MCF 10A (cell line): ENCODE measurements around the gene PTPRN2. TPM values are rescaled to one million over a fixed set of nuclear protein-coding genes. Genes with fewer than 3 reads are reported as not detected.

Experiments used
- BruUV-seq: library from RNA; stranded (reverse); fragments of 400-500 nt; replicated peaks from 2 replicates; lab custom pipeline; 2021; lab: Mats Ljungman, UMichigan
- CTCF ChIA-PET: fragments of 300-600 bp; sonication (Branson Sonifier 250); formaldehyde crosslinking; extraction: SDS; loops from one replicate; lab custom pipeline; 2021; ENCODE audit warnings: antibody characterized with exemption, inconsistent platforms; lab: Yijun Ruan, JAX
- POLR2A ChIA-PET: fragments of 300-600, 350-650 bp; sonication (Branson Sonifier 250); formaldehyde crosslinking; extraction: SDS; loops from one replicate; lab custom pipeline; 2020; ENCODE audit warnings: antibody characterized with exemption, inconsistent platforms; lab: Yijun Ruan, JAX
- DNase-seq: peaks from one replicate; pipeline ENCODE4 v3.0.0-alpha.2; 2018; ENCODE audit not compliant: unreplicated experiment
- H3K27ac Mint-ChIP-seq: one replicate; pipeline ENCODE4 v1.8.0; 2022; ENCODE audit warnings: mild to moderate bottlenecking, low read depth, mixed read lengths; ENCODE audit not compliant: unreplicated experiment
- H3K27me3 Mint-ChIP-seq: one replicate; pipeline ENCODE4 v1.8.0; 2022; ENCODE audit warnings: mixed read lengths; ENCODE audit not compliant: insufficient read depth, unreplicated experiment
- H3K36me3 Mint-ChIP-seq: one replicate; pipeline ENCODE4 v1.8.0; 2022; ENCODE audit warnings: mild to moderate bottlenecking, moderate library complexity, mixed read lengths; ENCODE audit not compliant: insufficient read depth, unreplicated experiment
- H3K4me1 Mint-ChIP-seq: one replicate; pipeline ENCODE4 v1.8.0; 2022; ENCODE audit warnings: mixed read lengths; ENCODE audit not compliant: insufficient read depth, unreplicated experiment
- H3K4me3 Mint-ChIP-seq: one replicate; pipeline ENCODE4 v1.8.0; 2022; ENCODE audit warnings: mild to moderate bottlenecking, moderate library complexity, mixed read lengths; ENCODE audit not compliant: unreplicated experiment
- H3K9me3 Mint-ChIP-seq: one replicate; pipeline ENCODE4 v1.8.0; 2022; ENCODE audit warnings: mixed read lengths; ENCODE audit not compliant: unreplicated experiment
- CTCF ChIP-seq: fragments of 200-600 bp; IDR thresholded peaks from one replicate; pipeline ENCODE4 v1.8.0; 2022; ENCODE audit warnings: antibody characterized with exemption, mild to moderate bottlenecking; ENCODE audit not compliant: unreplicated experiment
- intact Hi-C: fragments of 100-400 bp; cut with micrococcal nuclease; formaldehyde crosslinking; loops from 2 replicates; pipeline ENCODE4 v1.14.1; 2022
- total RNA-seq: library from RNA; stranded (reverse); gene quantifications from 2 replicates; pipeline ENCODE4 v1.2.3, GENCODE V29; 2022

PTPRN2 gene
- total RNA-seq, 1 experiment from 2014 or later, result 4.5 TPM

GRCh38 chr7:157609932-157610640 is 977.5 kb downstream of the PTPRN2 start:
- no peaks in the 10 kb centered on the region for H3K4me1 Mint-ChIP-seq
- ChIA-PET CTCF (no interaction called here), POLR2A (no interaction called here)
- no peak overlapping the region for H3K4me3 Mint-ChIP-seq
- TF ChIP-seq CTCF, result no peak
- peaks cover 16% of the 10 kb centered on the region for H3K9me3 Mint-ChIP-seq
- H3K36me3 Mint-ChIP-seq, result peaks cover 1% of the 10 kb centered on the region
- intact Hi-C loops, result no loop called here
- BruUV-seq, result no TSS peak
- H3K27ac Mint-ChIP-seq, result no peak overlapping the region
- no peak for DNase-seq
- H3K27me3 Mint-ChIP-seq, result no peaks in the 10 kb centered on the region

- CTCF ChIA-PET, result no interaction called here
- H3K4me3 Mint-ChIP-seq, result no peak overlapping the region
- TF ChIP-seq CTCF, result no peak
- H3K27ac Mint-ChIP-seq, result no peak overlapping the region
- H3K36me3 Mint-ChIP-seq, result peaks cover 5% of the 10 kb centered on the region
- DNase-seq, result no peak
- POLR2A ChIA-PET, result no interaction called here
- intact Hi-C loops, result no loop called here
- no peaks in the 10 kb centered on the region for H3K4me1 Mint-ChIP-seq
- BruUV-seq, result no TSS peak
- no peaks in the 10 kb centered on the region for H3K27me3 Mint-ChIP-seq
- peaks cover 14% of the 10 kb centered on the region for H3K9me3 Mint-ChIP-seq
Measured at GRCh38 chr7:157609516-157609915, 978.1 kb downstream of the PTPRN2 start.

- intact Hi-C loops, result no loop called here
- DNase-seq, result no peak
- H3K27ac Mint-ChIP-seq, result no peak overlapping the region
- no peak for TF ChIP-seq CTCF
- H3K27me3 Mint-ChIP-seq, result no peaks in the 10 kb centered on the region
- H3K4me3 Mint-ChIP-seq, result no peak overlapping the region
- CTCF ChIA-PET, result interaction anchor here (0.6 kb wide), 1 partner anchor 769 kb away, joined by 4 read pairs; no protein-coding TSS in a partner anchor
- H3K36me3 Mint-ChIP-seq, result peaks cover 5% of the 10 kb centered on the region
- POLR2A ChIA-PET, result no interaction called here
- H3K4me1 Mint-ChIP-seq, result no peaks in the 10 kb centered on the region
- peaks cover 7% of the 10 kb centered on the region for H3K9me3 Mint-ChIP-seq
- no TSS peak for BruUV-seq
Measured at GRCh38 chr7:157607218-157607617, 980.4 kb downstream of the PTPRN2 start.

GRCh38 chr7:157606140-157606539 is 981.5 kb downstream of the PTPRN2 start:
- Mint-ChIP-seq H3K4me1 (no peaks in the 10 kb centered on the region), H3K27me3 (no peaks in the 10 kb centered on the region)
- CTCF ChIA-PET, result no interaction called here

More at GRCh38 chr7:157606140-157606539, 981.5 kb downstream of the PTPRN2 start:
- Mint-ChIP-seq H3K9me3 (peaks cover 7% of the 10 kb centered on the region), H3K4me3 (no peak overlapping the region), H3K27ac (no peak overlapping the region), H3K36me3 (peaks cover 5% of the 10 kb centered on the region)
- BruUV-seq, result no TSS peak
- POLR2A ChIA-PET, result no interaction called here
- intact Hi-C loops, result no loop called here
- DNase-seq, result no peak
- no peak for TF ChIP-seq CTCF
